Right atrium auricular region (tissue), 2 donors: Measurements from ENCODE around the gene URB2. TPM values are rescaled to one million over a fixed set of nuclear protein-coding genes. Genes with fewer than 3 reads are reported as not detected.

Experiments
- DNase-seq: peaks from one replicate; pipeline ENCODE4 v3.0.0-alpha.2; 2019; ENCODE audit warnings: low spot score
- H3K27ac ChIP-seq, 2 donors: fragments of 200-600 bp; sonication (generic); 1 replicate in 1 of 2; 2 replicates in 1 of 2; pipeline ENCODE4 v1.5.1; 2016 to 2019
- H3K27me3 ChIP-seq, 2 donors: fragments of 200-600 bp; sonication (generic); one replicate each; pipeline versions ENCODE4 v1.5.1 to v1.6.0; 2017 to 2019
- H3K36me3 ChIP-seq: fragments of 200-600 bp; sonication (generic); one replicate; pipeline ENCODE4 v1.5.1; 2016
- H3K4me1 ChIP-seq, 2 donors: fragments of 200-600 bp; sonication (generic); one replicate each; pipeline versions ENCODE4 v1.5.1 to v1.6.0; 2017 to 2019
- H3K4me3 ChIP-seq, 2 donors: fragments of 200-600 bp; sonication (generic); 1 replicate in 1 of 2; 2 replicates in 1 of 2; pipeline ENCODE4 v1.5.1; 2017 to 2019; ENCODE audit warnings: mild to moderate bottlenecking in 1 of 2, moderate library complexity in 1 of 2
- H3K9me3 ChIP-seq, 2 donors: fragments of 200-600 bp; sonication (generic); one replicate each; pipeline ENCODE4 v1.5.1; 2019
- total RNA-seq, 2 donors: library from RNA; depleted of rRNA; stranded (reverse); fragments of >200 nt; gene quantifications; one replicate each; pipeline ENCODE4 v1.1.0, GENCODE V29; 2016
- TF ChIP-seq, protein P1 (sequence below), 2 donors: fragments of 200-600 bp; sonication (generic); IDR thresholded peaks; one replicate each; pipeline ENCODE4 v1.5.1; 2019; ENCODE audit warnings: antibody characterized with exemption in 2 of 2

Gene URB2
- total RNA-seq, 2 donors from 2014 or later = 4.5 to 7.1 TPM

DNA sequence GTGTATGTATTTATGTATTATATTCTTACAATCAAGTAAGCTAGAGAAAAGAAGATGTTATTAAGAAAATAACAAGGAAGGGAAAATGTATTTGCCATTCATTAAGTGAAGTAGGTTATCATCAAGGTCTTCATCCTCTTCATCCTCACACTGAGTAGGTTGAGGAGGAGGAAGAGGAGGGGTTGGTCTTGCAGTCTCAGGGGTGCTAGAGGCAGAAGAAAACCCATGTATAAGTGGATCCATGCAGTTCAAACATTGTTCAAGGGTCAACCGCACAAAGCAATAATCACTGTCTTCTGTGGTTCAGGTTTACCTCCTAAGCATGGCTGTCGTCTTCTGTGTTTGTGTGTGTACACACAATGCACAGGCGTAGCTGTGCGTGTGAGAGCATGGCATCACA is 16.9 kb downstream of the URB2 start:
- H3K4me1 ChIP-seq = peaks cover 0 to 12% of the 10 kb centered on the region in 2 donors
- peaks cover 38% of the 10 kb centered on the region for H3K36me3 ChIP-seq
- H3K4me3 ChIP-seq = no peak overlapping the region
- H3K27me3 ChIP-seq = no peaks in the 10 kb centered on the region
- DNase-seq = no peak
- no peak overlapping the region for H3K27ac ChIP-seq
- TF ChIP-seq, protein P1, sequence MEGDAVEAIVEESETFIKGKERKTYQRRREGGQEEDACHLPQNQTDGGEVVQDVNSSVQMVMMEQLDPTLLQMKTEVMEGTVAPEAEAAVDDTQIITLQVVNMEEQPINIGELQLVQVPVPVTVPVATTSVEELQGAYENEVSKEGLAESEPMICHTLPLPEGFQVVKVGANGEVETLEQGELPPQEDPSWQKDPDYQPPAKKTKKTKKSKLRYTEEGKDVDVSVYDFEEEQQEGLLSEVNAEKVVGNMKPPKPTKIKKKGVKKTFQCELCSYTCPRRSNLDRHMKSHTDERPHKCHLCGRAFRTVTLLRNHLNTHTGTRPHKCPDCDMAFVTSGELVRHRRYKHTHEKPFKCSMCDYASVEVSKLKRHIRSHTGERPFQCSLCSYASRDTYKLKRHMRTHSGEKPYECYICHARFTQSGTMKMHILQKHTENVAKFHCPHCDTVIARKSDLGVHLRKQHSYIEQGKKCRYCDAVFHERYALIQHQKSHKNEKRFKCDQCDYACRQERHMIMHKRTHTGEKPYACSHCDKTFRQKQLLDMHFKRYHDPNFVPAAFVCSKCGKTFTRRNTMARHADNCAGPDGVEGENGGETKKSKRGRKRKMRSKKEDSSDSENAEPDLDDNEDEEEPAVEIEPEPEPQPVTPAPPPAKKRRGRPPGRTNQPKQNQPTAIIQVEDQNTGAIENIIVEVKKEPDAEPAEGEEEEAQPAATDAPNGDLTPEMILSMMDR (IDR thresholded peaks at IDR 0.05) = no peak
- no peaks in the 10 kb centered on the region for H3K9me3 ChIP-seq

DNA sequence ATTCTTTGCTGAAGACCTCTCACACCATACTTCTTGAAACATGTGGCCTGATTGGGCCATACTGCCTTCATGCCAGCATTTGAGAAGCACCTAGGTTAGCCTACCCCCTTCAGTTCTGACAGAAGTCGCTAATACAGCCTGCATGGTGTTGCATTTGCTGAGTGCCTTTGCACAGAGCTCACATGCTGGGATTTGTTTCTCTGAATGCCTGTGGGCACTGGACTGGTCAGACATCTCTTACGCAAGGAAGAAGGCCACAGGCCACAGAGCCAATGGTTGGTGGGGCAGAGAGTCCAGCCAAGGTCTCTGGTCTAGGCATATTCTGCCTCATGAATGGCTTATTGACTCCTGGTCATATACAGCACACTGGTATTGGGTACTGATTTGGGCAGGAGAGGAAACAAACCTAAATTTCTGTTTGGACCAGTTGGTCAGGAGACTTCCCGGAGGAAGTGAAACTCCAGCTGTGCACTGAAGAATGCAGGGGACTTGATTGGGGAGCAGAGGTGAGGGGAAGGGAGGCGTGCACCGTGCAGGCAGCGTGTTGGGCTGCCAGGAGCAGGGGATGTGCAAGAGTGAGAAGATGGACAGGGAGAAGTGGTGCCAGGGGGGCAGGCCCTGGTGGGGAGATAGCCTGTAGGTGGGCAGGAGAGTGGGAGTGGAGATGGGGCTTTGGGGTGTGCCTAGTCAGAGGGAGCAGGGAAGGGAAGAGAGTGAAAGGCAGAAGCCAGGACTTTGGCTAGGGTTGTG is 18.1 kb downstream of the URB2 start:
- Histone ChIP-seq H3K36me3 (peaks cover 49% of the 10 kb centered on the region), H3K4me3 (no peak overlapping the region), H3K27me3 (no peaks in the 10 kb centered on the region), H3K4me1 (peaks cover 0 to 12% of the 10 kb centered on the region in 2 donors), H3K9me3 (no peaks in the 10 kb centered on the region), H3K27ac (no peak overlapping the region)
- no peak for DNase-seq
- TF ChIP-seq, protein P1 (IDR thresholded peaks at IDR 0.05) = no peak

DNA sequence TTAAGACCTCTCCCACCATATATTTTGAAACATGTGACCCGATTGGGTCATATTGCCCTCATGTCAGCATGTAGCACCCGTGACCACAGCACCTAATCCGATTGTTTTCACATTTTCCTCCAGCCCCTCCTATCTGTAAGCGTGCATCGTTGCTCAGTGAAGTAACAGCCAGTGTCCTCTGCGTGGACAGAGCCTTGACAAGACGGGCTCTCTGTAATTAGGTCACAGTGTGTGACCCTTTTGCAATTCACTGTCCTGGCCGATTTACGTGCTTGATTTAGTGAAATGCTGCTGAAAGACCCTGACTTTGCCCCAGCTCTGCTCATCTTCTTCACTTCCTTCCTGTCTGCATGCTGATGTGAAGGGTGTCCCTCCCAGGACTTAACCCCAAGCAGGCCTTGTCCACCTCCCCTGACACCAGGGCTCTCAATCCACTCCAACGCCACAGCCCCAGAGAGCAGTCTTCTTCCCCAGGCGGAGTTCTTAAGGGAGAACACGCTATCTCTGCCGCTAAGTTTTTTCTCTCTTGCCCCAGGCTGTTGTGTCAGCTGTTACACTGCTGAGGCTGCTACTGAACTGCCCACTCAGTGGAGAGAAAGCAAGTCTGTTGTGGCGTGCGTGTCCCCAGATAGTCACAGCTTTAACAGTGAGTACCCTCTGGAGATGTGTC is 19.4 kb downstream of the URB2 start:
- no peak overlapping the region for H3K27ac ChIP-seq
- TF ChIP-seq, protein P1 (IDR thresholded peaks at IDR 0.05) = no peak
- peaks cover 51% of the 10 kb centered on the region for H3K36me3 ChIP-seq
- no peaks in the 10 kb centered on the region for H3K27me3 ChIP-seq
- H3K4me1 ChIP-seq = peaks cover 0 to 12% of the 10 kb centered on the region in 2 donors
- no peak overlapping the region for H3K4me3 ChIP-seq
- H3K9me3 ChIP-seq = no peaks in the 10 kb centered on the region
- no peak for DNase-seq

DNA sequence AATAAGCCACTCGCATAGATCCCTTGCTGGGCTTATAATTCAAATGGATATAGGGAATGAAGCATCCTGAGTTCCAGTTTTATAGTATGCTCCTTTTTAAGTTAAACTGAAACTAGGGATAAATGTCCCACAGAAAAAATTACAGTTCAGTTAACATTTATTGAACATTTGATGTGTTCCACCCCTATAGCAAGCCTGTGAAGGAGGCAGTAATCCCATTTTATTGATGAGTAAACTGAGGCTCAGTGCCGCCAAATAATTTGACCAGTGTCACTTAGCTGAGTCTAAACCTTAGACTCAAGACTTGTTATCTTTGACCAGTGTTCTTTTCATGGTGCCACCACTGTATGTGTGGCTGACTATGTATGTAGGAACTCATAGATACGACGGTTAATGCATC is 22.4 kb downstream of the URB2 start:
- peaks cover 73% of the 10 kb centered on the region for H3K36me3 ChIP-seq

DNA sequence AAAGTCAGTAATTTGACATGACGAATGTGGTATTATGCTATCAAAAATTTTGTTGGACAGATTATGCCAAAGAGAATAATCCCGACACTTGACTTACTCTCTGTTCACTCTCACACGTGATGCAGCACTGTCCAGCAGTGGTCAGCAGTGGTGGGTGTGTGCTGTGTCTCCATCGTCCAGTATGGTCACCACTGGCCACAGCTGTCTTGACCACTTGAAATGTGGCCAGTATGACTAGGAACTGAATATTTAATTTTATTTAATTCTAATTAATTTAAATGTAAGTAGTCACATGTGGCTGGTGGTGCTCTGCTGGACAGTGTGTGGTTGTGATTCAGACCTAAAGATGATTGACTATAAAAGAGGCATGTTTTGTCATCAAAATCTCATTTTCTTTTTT is 24.0 kb downstream of the URB2 start:
- H3K27me3 ChIP-seq = no peaks in the 10 kb centered on the region
- TF ChIP-seq, protein P1 (IDR thresholded peaks at IDR 0.05) = no peak
- DNase-seq = no peak
- no peaks in the 10 kb centered on the region for H3K4me1 ChIP-seq
- peaks cover 71% of the 10 kb centered on the region for H3K36me3 ChIP-seq
- no peaks in the 10 kb centered on the region for H3K9me3 ChIP-seq
- H3K4me3 ChIP-seq = no peak overlapping the region
- H3K27ac ChIP-seq = no peak overlapping the region

More for the DNA sequence above, 22.4 kb downstream of the URB2 start:
- Histone ChIP-seq H3K27me3 (no peaks in the 10 kb centered on the region), H3K4me1 (no peaks in the 10 kb centered on the region), H3K4me3 (no peak overlapping the region), H3K9me3 (no peaks in the 10 kb centered on the region), H3K27ac (no peak overlapping the region)
- no peak for DNase-seq
- TF ChIP-seq, protein P1 (IDR thresholded peaks at IDR 0.05) = no peak
